Fibroblast of the conjunctiva (primary cell): ENCODE data around the gene NF1.
"Not testable (repeated sequence)": the region's sequence is repeated elsewhere in the genome, so short reads cannot be mapped to it uniquely, and the experiment has no call there.

Experiments used
- DNase-seq: peaks from one replicate; pipeline ENCODE4 v3.0.0-alpha.2; 2010; ENCODE audit warnings: low read depth

Gene NF1

GRCh38 chr17:31130286-31131224 is 35.8 kb downstream of the NF1 start:
- DNase-seq, result no peak

- DNase-seq, result no peak
These were observed 36.5 kb downstream of the NF1 start for GRCh38 chr17:31131299-31131698.

- no peak for DNase-seq
These were observed 38.2 kb downstream of the NF1 start for GRCh38 chr17:31132977-31133376.

GRCh38 chr17:31134576-31134975 is 39.8 kb downstream of the NF1 start:
- no peak for DNase-seq

- no peak for DNase-seq
These were observed 41.5 kb downstream of the NF1 start for GRCh38 chr17:31136319-31136718.

DNA sequence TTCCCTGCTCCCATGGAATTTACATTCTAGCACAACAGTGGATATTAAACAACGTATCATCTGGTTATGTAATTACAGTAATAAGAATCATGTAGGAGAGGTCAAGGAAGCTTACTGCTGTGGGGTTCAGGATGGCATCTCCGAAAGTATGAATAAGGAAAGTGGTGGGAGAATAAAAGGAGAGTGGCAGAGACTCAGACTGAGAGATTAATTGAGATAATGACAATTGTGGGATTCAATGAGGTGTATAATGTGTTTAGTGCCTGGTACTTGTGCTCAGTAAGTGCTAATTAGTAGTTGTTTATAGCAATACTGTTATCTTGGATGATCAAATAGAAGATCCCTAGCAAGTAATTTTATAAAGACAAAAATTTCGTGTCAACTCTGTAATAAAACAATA is 45.3 kb downstream of the NF1 start:
- DNase-seq, result no peak

DNA sequence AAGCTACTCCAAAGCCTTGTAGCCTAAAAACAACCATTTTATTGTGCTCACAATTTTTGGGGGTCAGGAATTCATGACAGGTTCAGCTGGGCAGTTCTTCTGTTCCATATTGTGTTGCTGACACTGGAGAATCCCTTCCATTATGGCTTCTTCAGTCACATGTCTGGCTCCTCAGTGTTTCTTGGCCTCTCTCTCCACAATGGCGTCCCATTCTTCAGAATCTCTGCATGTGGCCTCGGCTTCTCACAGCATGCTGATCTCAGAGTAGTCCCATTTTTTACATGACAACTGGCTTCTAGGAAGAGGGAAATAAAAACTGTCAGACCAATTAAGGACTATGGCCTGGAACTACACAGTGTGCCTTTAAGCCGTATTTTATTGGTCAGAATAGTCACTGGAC is 49.7 kb downstream of the NF1 start:
- DNase-seq, result no peak

GRCh38 chr17:31144836-31145235 is 50.1 kb downstream of the NF1 start:
- no peak for DNase-seq

- no peak for DNase-seq
These were observed 52.9 kb downstream of the NF1 start for GRCh38 chr17:31147507-31148202.

DNA sequence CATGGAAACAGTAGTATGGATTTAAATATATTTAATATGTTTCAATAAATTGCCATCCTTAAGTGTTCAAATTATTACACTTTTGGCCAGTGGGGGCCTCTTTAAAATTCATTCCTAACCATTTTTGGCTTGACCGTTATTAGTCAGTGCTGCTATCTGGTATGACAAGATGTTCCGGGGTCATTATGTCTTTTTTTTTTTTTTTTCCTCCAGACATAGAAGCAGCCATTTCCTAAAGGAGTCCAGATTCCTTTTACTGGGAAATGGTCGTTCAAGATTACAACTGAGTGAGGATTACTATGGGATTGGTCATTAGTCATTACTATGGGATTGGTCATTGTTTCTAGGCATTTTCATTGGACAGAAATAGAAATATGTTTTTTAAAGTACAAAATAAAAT is 53.4 kb downstream of the NF1 start:
- no peak for DNase-seq

GRCh38 chr17:31152271-31152670 is 57.5 kb downstream of the NF1 start:
- no peak for DNase-seq

DNA sequence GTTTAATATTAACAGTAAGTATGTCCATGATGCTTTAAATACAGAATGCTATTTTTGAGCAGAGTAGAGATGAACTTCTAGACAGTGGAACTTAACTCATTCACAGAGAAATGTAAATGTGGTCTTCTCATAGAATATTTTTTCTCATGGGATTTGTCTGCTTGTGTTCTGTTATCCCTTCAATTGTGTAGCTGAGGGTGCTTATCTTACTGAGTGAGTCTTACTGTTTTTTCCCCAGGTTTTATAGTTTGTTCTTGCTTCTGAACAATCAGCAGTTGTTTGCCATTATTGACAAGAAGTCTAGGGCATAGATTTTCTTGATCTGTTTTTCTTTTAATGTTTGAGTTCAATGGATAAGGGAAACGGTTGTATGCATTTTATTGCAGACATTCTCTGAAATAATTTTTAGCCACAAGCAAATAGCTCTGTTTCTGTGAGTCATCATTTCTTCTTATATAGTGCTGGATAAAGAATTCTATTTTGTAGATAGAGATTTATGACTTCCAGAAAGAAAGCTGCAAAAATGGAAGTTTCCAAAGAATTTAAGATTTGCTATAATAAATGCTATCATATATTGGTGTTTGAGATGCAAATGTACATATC is 60.5 kb downstream of the NF1 start:
- DNase-seq, result no peak

DNA sequence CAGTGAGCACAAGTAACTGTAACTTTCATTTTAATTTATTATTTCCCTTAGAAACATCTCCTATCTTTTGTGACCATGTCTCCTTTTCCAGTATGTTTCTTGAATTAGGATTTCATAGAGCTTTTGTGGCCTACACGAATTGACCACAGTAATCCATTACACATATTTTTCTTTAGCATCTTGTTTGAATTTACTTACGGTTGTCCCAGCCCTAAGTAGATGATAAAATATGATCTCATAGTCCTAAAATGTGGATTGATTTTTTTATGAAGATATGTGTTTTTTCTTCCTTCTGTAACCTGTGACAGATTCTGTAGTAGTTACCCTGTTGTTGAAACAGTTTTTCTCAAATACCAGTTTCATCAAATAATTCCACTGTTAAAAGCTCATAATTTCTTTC is 61.5 kb downstream of the NF1 start:
- DNase-seq, result peak; percentile 2

GRCh38 chr17:31156864-31157263 is 62.1 kb downstream of the NF1 start:
- not testable (repeated sequence) for DNase-seq

DNA sequence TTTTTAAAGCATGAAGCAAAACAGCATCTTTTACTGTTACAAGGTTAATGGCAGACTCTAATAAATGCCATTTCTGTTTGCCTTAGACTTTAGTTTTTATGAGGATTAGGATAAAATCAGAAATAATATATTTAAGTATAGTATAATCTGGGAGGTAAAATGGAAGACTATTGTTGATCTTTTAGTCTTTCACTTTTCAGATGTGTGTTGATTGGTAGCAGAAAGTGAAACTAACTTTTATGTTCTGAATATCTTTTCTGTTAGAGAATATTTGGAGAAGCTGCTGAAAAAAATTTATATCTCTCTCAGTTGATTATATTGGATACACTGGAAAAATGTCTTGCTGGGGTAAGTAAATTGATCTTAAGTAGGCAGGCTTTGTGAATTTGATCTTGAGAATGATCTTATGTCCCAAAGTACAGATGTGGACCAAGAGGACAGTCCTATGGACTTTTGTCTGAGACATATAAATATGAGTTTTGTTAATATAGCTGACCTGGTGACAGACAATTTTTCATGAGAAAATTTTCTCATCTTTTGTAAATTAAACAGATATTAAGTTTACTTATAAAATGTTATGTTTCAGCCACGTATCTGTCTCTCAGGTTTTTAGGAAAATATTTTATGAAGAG is 64.1 kb downstream of the NF1 start:
- DNase-seq, result no peak

DNA sequence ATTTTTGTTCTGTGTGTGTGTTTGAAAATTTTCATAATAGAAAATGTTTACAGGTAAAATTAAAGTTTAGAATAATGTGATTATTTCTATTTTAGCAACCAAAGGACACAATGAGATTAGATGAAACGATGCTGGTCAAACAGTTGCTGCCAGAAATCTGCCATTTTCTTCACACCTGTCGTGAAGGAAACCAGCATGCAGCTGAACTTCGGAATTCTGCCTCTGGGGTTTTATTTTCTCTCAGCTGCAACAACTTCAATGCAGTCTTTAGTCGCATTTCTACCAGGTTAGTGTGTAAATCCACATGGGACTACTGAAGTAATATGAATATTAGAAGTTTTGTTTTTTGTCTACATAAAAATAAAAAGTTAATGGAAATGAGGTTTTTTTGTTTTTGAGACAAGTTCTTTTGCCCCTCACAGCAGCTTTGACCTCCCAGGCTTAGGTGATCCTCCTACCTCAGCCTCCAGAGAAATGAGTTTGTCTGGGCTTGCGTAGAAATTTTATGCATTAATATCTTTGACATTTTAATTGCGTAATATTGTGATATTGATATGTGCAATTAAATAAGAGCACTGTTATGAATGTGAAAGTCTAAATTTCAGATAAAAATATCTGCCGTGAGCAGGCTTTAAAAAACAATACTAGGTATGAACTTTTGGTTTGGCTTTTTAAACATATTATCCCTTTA is 68.5 kb downstream of the NF1 start:
- no peak for DNase-seq

- no peak for DNase-seq
These were observed 72.3 kb downstream of the NF1 start for GRCh38 chr17:31167111-31167510.

GRCh38 chr17:31171701-31172100 is 76.9 kb downstream of the NF1 start:
- DNase-seq, result no peak

GRCh38 chr17:31172388-31172787 is 77.6 kb downstream of the NF1 start:
- DNase-seq, result no peak

- no peak for DNase-seq
These were observed 79.4 kb downstream of the NF1 start for GRCh38 chr17:31174215-31174614.

GRCh38 chr17:31175237-31175636 is 80.5 kb downstream of the NF1 start:
- DNase-seq, result no peak

DNA sequence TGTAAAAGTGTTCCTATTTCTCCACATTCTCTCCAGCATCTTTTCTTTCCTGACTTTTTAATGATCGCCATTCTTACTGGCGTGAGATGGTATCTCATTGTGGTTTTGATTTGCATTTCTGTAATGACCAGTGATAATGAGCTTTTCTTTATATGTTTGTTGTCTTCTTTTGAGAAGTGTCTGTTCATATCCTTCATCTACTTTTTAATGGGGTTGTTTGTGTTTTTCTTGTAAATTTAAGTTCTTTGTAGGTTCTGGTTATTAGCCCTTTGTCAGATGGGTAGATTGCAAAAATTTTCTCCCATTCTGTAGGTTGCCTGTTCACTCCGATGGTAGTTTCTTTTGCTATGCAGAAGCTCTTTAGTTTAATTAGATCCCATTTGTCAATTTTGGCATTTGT is 81.4 kb downstream of the NF1 start:
- not testable (repeated sequence) for DNase-seq
